ENCODE results near the gene NRG2. TPM values are rescaled to one million over a fixed set of nuclear protein-coding genes. Genes with fewer than 3 reads are reported as not detected.

NRG2 gene
- total and polyA plus RNA-seq, 2 experiments from 2014 or later: 0.05 TPM; not detected in 1

- no peaks in the 10 kb centered on the region for H3F3A ChIP-seq (ENCODE audit: insufficient read depth)
- no peak overlapping the region for H3K4me3 ChIP-seq
- 63 to 65% methylated on average over 9 of the region's 9 CpGs for WGBS, 2 experiments (ENCODE audit: low coverage in 1 of 2, low lambda C conversion rate in 2 of 2, missing lambda C conversion rate in 2 of 2)
- H2AFZ ChIP-seq: no peak overlapping the region
- H3K9ac ChIP-seq: no peak overlapping the region
- no peaks in the 10 kb centered on the region for H3K9me3 ChIP-seq (ENCODE audit: low read depth)
- no peak overlapping the region for H3K27ac ChIP-seq
- H3K27me3 ChIP-seq (replicated peaks; ENCODE audit: insufficient read depth): peaks cover 33% of the 10 kb centered on the region
- H3K4me2 ChIP-seq (ENCODE audit: unreplicated experiment): no peak overlapping the region
- no peaks in the 10 kb centered on the region for H3K36me3 ChIP-seq (ENCODE audit: low read depth)
- H3K79me2 ChIP-seq (ENCODE audit: insufficient read depth): no peaks in the 10 kb centered on the region
- no peaks in the 10 kb centered on the region for H3K9me2 ChIP-seq (ENCODE audit: insufficient read depth)
- H4K20me1 ChIP-seq (ENCODE audit: insufficient read depth): no peaks in the 10 kb centered on the region
- in situ Hi-C loops (cut with MboI): no loop called here
- no peaks in the 10 kb centered on the region for H3K4me1 ChIP-seq (ENCODE audit: insufficient read depth)
- TF ChIP-seq EZH2phosphoT487 (IDR thresholded peaks at IDR 0.05; ENCODE audit: insufficient read depth, low read depth) (no peak), EZH2 (IDR thresholded peaks at IDR 0.05; ENCODE audit: insufficient read depth, poor library complexity, severe bottlenecking) (no peak)
- no peak for DNase-seq
Observed at GRCh38 chr5:139871614-139872013, 171.5 kb downstream of the NRG2 start.

GRCh38 chr5:139870677-139871076 is 172.4 kb downstream of the NRG2 start:
- no peaks in the 10 kb centered on the region for H3K9me3 ChIP-seq (ENCODE audit: low read depth)
- no peaks in the 10 kb centered on the region for H3F3A ChIP-seq (ENCODE audit: insufficient read depth)
- H3K79me2 ChIP-seq (ENCODE audit: insufficient read depth): no peaks in the 10 kb centered on the region
- H3K36me3 ChIP-seq (ENCODE audit: low read depth): no peaks in the 10 kb centered on the region
- no peaks in the 10 kb centered on the region for H4K20me1 ChIP-seq (ENCODE audit: insufficient read depth)
- in situ Hi-C loops (cut with MboI): no loop called here
- TF ChIP-seq EZH2phosphoT487 (IDR thresholded peaks at IDR 0.05; ENCODE audit: insufficient read depth, low read depth) (no peak), EZH2 (IDR thresholded peaks at IDR 0.05; ENCODE audit: insufficient read depth, poor library complexity, severe bottlenecking) (no peak)
- 57 to 80% methylated on average over 1 of the region's 1 CpG for WGBS, 2 experiments (ENCODE audit: low coverage in 1 of 2, low lambda C conversion rate in 2 of 2, missing lambda C conversion rate in 2 of 2)
- H3K9me2 ChIP-seq (ENCODE audit: insufficient read depth): no peaks in the 10 kb centered on the region
- no peak overlapping the region for H3K27ac ChIP-seq
- DNase-seq: no peak
- H3K27me3 ChIP-seq (replicated peaks; ENCODE audit: insufficient read depth): peaks cover 34% of the 10 kb centered on the region
- H3K4me2 ChIP-seq (ENCODE audit: unreplicated experiment): no peak overlapping the region
- no peak overlapping the region for H3K4me3 ChIP-seq
- H3K9ac ChIP-seq: no peak overlapping the region
- no peaks in the 10 kb centered on the region for H3K4me1 ChIP-seq (ENCODE audit: insufficient read depth)
- no peak overlapping the region for H2AFZ ChIP-seq

GRCh38 chr5:139869042-139869790 is 173.9 kb downstream of the NRG2 start:
- in situ Hi-C loops (cut with MboI): no loop called here

GRCh38 chr5:139867581-139867980 is 175.5 kb downstream of the NRG2 start:
- Histone ChIP-seq H3K4me3 (no peak overlapping the region), H2AFZ (no peak overlapping the region), H3K4me2 (ENCODE audit: unreplicated experiment) (no peak overlapping the region), H4K20me1 (ENCODE audit: insufficient read depth) (no peaks in the 10 kb centered on the region), H3K9me2 (ENCODE audit: insufficient read depth) (no peaks in the 10 kb centered on the region), H3K27me3 (replicated peaks; ENCODE audit: insufficient read depth) (peaks cover 15% of the 10 kb centered on the region), H3K27ac (no peak overlapping the region), H3K9ac (no peak overlapping the region), H3K36me3 (ENCODE audit: low read depth) (no peaks in the 10 kb centered on the region), H3F3A (ENCODE audit: insufficient read depth) (no peaks in the 10 kb centered on the region), H3K9me3 (ENCODE audit: low read depth) (no peaks in the 10 kb centered on the region), H3K79me2 (ENCODE audit: insufficient read depth) (no peaks in the 10 kb centered on the region), H3K4me1 (ENCODE audit: insufficient read depth) (no peaks in the 10 kb centered on the region)
- no peak for TF ChIP-seq EZH2 (IDR thresholded peaks at IDR 0.05; ENCODE audit: insufficient read depth, poor library complexity, severe bottlenecking)
- no peak for TF ChIP-seq EZH2phosphoT487 (IDR thresholded peaks at IDR 0.05; ENCODE audit: insufficient read depth, low read depth)
- in situ Hi-C loops (cut with MboI): no loop called here
- DNase-seq: no peak

More at GRCh38 chr5:139869042-139869790, 173.9 kb downstream of the NRG2 start:
- Histone ChIP-seq H3F3A (ENCODE audit: insufficient read depth) (no peaks in the 10 kb centered on the region), H3K4me2 (ENCODE audit: unreplicated experiment) (no peak overlapping the region), H3K79me2 (ENCODE audit: insufficient read depth) (no peaks in the 10 kb centered on the region), H2AFZ (no peak overlapping the region), H3K9me3 (ENCODE audit: low read depth) (no peaks in the 10 kb centered on the region), H3K9ac (no peak overlapping the region), H3K4me3 (no peak overlapping the region), H3K9me2 (ENCODE audit: insufficient read depth) (no peaks in the 10 kb centered on the region), H3K27me3 (replicated peaks; ENCODE audit: insufficient read depth) (peaks cover 25% of the 10 kb centered on the region), H3K27ac (no peak overlapping the region), H4K20me1 (ENCODE audit: insufficient read depth) (no peaks in the 10 kb centered on the region), H3K36me3 (ENCODE audit: low read depth) (no peaks in the 10 kb centered on the region), H3K4me1 (ENCODE audit: insufficient read depth) (no peaks in the 10 kb centered on the region)
- no peak for TF ChIP-seq EZH2 (IDR thresholded peaks at IDR 0.05; ENCODE audit: insufficient read depth, poor library complexity, severe bottlenecking)
- 58% methylated on average over 9 of the region's 9 CpGs for WGBS, 2 experiments (ENCODE audit: low coverage in 1 of 2, low lambda C conversion rate in 2 of 2, missing lambda C conversion rate in 2 of 2)
- DNase-seq: no peak
